HG02763 (cell line): ENCODE results near the gene TRAIP.

Experiments
- ATAC-seq: cut with Tn5 transposase; IDR thresholded peaks from one replicate; pipeline ENCODE4 v1.9.1; 2021; ENCODE audit warnings: mild to moderate bottlenecking, moderate library complexity; ENCODE audit not compliant: unreplicated experiment

The TRAIP gene

DNA sequence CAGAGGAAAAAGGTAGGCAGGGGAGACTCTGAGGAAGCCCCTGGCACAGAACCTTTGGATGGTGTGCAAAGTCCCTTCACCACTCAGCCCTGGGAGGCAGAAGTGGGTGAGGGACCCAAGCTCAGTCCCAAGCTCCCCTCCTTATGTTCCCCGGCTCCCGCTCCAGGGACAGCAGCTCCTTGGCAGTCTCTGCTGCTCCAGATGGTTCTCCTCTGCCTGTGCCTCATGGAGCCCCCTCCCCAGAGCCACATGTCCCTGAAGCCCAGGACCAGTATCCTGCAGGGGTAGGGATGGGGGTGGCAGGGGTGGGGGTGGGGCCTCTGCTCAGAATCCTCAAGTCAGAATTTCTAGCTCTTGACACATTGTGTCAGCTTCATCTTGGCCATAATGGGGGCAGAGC, 21.4 kb upstream of the TRAIP start:
- no peak for ATAC-seq

DNA sequence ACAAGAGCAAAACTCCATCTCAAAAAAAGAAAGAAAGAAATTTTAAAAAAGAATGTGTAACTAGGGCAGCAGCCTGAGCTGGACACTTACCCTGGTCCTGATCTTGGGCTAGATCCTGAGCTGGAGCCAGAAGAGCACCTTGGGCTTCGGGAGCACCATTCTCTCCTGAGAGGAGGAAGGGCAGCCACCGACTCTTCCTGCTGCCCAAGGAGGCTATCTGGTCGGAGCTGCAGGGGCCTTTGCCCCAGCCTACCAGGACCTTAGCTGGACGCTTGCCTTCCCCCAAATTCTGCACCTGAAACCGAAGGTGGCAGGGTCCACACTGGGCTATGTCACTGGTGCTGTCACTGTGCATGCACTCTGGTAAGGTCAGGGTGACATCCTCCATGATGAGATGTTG, 20.2 kb upstream of the TRAIP start:
- no peak for ATAC-seq

DNA sequence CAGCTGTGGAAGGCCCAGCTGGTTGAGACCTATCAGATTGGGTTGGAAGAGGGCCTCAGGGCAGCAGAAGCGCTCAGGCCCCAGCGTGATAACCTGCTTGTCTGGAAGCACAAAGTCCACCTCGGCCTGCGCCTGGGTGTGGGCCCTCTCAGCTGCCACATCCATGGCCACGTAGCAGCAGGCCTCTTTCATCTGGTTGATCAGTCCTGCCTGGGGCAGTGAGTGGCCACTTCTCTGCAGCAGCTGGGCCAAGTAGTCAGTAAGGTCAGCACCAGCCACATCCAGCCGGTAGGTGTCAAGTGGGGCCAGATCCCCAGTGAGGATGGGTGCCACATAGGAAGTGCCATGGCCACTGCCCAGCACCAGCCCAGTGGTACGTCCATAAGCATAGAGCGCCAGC, 17.3 kb upstream of the TRAIP start:
- ATAC-seq: no peak

DNA sequence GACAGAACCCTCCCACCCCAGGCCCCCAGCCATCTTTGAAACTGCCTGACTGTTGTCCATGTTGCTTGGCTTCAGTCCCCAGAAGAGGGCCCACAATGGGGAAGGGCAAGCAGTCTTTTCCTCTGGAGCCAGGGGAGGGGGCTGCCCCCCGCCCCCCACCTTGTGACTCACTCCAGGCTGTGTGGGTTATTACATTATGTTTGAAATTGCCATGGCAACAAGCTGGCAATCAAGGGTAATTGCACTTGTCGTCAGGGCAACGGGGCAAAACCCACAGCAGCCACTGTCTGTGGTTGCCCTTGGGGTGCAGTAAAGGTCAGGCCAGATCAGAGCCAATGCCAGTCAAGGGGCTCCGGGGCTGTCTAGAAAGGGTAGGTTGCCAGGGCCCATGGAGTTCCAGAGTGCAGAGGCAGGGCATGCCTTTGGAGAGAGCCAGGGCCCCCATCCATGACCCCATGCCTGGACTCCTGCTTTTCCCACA, 16.5 kb upstream of the TRAIP start:
- no peak for ATAC-seq

DNA sequence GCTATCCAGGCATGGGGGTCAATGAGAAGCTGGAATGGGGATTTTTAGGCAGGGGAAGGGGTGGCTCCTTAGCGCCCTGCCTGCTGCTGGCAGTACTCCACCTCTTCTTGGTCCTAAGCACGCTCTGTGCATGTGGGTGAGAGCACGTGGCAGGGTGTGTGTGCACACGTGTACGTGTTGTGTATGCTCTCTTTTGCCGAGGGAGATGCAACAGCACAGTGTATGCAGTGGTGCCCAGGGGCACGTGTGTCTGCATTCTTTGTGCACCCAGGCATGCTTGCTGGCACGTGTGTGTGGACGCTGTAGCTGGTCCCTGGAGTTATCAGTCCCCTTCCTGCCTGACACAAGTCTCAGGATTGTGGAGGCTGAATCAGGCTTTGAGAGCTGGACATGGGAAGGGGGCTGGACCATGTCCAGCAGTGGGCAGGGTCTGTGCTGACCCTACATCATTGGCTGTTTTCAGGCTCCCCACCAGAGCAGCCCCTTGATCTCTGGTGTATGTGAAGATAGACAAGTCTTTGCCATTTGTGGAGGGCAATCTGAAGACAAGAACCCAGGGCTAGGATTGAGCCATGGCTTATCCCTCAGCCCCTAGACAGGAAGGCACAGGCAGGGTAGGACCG, 15.3 kb upstream of the TRAIP start:
- no peak for ATAC-seq

DNA sequence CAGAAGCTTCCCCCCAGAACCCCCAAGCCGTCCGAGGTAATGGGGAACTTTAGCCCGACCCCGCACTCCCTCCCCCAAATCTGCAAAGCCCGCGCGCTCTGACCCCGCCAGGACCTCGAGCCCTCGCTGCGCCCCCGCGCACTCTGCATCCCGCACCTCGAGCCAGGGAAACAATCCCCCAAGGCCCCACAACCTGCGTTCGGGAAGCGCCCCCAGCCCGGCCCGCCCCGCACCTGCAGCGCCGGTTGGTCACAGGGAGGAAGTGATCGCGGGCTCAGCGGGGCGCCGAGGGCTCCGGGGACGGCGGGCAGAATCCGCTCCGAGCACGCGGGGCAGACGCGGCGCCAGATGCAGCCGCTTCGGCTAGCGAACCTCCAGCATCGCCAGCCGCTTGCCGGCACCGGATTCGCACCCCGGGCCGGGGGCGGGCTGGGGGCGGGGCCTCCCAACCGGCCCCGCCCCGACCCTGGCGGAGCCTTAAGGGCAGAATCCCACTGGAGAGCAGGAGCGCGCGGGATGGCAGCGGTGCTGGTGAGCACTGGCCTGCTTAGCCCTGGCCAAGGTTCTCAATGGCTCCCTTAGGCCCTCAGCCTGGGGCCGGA, 13.3 kb upstream of the TRAIP start, which contains the start of gene CAMKV:
TSS of gene CAMKV (minus strand) at position 382 of the 602 bp plus-strand sequence. CDS start 7,518 bp downstream, outside the sequence.
- ATAC-seq: no peak

DNA sequence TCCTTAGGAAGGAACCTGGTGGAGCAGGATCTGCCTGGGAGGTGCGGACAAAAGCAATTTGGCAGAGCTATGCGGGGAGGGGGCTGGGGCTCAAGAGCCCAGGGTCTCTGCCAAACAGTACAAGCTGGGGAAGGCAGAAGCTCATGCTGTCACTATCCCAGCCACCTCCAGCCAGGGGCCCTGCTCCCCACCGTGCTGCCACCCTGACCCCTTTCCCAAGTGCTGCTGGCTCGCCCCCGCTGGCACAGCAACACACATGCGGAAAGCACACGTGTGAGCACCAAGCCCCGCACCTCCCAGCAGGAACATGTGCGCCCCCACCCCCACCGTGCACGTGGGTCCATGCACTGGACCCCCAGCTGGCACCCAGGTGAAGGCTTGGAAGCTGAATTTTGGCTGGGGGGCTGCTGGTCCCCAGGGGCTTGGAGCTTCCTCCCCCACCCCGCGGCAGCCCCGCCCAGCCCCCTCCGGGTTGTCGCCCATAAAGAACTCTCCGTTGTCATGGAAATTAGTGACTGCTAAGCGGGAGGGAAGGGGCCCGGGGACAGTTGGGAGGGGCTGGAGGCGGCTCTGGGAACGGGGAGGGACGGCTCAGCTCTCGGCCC, 12.6 kb upstream of the TRAIP start:
- no peak for ATAC-seq

DNA sequence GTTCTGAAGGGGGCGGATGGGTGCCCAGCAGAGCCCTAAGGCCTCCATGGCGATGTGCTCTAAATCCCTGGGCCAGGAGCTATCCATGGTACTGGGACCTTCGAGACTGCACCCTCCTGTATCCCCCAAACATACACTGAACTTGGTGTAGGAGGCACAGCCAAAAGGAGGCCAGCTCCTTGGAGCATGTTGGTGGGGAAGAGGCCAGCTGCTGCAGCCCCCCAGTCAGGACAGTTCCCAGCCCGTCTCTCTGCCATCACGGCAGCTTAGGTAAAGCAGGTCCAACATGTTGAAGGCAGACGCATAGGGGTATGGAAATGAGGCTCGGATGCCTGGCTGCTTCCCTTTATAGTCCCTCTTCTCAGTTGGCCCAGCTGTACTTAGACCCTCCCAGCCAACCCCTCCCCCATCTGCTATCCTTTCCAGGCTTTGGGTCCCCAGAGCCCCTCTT, 11.5 kb upstream of the TRAIP start:
- ATAC-seq: no peak

DNA sequence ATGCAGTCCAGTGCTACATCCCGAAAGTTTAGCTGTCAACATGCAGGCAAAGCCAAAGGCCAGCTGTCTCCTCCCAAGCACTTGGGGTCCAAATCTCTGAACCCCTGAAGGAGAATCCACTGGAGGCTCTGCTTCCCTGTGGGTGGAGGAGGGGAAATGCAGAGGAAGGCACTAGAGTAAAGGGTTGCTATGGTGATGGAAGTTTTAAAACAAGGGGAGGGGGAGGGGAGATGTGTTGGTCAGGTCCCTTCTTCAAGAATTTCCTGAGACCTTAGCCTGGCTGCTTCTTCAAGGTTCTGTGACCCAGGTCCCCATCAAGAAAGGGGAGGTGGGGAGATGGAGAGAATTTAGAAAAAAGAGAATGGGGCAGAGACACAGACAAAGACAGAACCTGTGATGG, 11.0 kb upstream of the TRAIP start:
- ATAC-seq: no peak

DNA sequence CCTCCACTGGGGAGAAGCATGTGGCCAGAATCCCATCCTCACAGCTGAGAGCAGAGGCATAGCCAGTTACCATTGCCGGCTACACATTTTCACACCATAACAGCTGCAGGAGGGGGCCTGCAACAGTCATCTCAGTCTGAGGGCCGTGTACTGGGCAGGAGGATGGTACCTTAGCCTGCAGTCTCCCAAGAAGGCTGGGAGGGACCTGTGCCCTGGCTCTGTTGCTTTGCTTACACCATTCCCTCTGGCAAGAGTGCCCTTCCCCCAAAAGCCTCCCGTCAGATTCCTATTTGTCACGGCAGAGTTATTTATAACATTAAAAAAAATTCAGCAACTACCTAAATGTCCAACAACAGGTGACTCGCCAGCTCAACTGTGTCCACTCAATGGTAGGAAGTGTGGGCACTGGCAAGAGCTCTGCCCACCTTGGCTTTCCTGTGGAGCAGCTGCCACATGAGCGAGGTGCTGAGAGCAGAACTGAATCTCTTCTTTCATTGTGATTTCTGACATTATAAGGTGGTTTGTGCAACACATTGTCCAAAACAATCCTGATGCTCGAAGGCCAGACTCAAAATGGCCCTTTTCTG, 8.9 kb upstream of the TRAIP start:
- ATAC-seq: no peak

DNA sequence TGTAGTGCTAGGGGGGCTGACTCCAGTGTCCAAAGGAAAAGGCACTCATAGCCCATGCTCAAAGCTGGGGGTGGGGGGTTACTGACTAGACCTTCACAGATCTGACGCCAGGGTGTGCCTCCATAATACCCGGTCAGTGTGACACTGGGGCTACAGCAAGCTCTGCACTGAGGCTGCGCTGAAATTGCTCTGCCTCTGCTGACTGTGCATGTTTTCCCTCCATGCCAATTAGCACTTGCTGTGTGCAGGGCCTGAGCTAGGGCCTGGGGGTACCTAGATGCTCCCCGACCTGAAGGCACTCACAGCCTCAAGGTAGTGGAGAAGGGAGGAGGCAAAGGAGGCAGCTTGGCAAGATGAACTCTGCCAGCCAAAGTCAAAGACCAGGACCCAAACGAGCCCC, 8.1 kb upstream of the TRAIP start:
- ATAC-seq: no peak

DNA sequence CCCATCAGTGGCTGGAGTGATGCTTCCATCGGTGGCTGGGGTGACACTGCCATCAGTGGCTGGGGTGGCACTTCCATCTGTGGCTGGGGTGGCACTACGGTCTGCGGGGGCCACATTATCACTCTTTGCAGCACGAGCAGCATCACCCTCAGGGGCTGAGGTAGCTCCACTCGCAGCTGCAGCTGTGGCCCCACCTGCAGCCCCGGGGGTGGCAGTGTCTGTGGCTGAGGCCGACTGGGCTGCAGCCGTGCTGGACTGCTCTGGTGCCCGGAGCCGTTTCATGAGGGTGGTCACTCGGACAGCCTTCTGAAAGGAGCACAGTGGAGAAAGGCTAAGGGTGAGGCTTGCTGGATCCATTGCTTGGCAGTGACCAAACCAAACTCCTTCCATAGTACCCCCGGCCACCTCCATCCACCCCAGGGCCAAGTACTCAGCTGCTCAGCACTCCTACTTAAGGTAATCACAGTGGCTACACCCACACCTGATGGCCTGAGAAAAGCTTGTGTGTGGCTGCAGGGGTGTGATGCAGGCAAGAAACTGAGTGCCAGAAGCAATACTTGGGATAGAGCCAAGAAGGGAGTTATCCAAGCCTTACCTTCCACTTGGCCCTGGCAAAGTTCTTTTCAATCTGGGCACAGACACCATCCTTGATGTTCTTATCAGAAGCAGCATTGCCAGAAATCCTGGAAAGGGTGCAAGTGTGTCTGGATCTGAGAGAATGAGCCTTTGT, 3.4 kb upstream of the TRAIP start:
- ATAC-seq: no peak

DNA sequence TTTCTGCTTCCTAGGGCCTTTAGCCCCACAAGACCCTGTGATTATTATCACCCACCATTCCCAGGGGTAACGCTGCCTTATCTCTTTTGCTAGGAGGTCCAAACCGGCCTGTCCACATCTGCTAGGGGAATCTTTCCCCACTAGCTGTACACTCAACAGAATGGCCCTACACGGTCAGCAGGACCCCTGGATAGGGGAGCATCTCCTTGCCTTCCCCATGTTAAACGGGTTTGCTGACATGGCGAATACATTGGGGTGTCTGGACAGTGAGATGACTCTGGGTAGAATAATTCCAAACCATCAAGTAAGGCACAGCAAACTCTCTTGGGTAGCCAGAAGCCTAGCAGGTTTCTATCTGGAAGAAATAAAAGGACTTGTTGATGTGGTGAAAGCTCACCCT, 702 bp downstream of the TRAIP start:
- no peak for ATAC-seq

DNA sequence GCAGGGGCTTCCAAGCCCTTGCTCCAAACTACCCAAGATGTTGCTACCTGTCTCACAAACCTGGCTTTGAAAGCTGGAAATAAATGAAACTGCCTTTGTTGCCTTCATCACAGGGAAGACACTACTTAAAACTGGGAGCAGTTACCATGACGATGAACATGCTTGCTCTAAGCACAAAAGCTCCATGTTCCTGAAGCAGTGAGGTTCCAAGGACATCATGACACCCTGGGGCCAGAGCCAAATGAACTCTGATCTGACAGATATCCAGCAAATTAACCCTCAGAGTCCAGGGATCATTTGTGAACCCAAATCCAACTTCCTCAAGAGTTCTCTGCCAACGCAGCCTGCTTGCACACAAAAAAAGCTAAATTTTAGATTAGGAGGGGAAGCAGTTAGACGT, 10.7 kb downstream of the TRAIP start:
- ATAC-seq: no peak

DNA sequence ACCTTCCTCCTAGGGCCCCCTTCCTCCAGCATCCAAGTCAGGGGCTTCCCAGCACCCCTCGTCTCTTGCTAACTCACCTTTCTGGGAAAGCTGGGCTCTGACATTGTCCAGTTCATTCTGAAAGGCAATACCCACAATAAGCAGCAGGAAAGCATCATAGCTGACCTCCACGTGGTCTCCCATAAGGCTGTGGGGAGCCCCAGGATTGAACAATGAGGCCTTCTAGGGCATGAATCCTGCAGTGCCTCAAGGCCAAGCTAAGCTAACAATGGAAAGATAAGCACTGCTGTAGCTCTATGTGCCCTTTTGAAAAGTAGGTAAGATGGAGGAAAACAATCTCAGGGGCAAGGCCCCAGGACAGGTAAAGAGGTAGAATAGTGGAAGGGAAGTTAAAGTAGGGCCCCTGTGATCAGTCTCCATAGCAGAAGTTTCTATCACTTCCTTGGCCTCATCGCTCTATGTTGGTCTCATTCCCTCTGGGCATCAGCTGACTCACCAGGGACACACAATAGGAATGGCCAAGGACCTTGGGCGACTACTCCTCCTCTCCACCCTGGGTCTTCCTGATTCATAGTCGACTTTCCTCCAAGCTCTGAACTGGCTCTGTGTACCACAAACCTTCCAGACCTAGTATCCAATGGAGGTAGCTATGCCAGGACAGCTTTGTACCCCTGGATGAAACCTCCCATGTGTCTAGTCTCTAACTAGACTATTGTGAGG, 11.7 kb downstream of the TRAIP start:
- no peak for ATAC-seq

DNA sequence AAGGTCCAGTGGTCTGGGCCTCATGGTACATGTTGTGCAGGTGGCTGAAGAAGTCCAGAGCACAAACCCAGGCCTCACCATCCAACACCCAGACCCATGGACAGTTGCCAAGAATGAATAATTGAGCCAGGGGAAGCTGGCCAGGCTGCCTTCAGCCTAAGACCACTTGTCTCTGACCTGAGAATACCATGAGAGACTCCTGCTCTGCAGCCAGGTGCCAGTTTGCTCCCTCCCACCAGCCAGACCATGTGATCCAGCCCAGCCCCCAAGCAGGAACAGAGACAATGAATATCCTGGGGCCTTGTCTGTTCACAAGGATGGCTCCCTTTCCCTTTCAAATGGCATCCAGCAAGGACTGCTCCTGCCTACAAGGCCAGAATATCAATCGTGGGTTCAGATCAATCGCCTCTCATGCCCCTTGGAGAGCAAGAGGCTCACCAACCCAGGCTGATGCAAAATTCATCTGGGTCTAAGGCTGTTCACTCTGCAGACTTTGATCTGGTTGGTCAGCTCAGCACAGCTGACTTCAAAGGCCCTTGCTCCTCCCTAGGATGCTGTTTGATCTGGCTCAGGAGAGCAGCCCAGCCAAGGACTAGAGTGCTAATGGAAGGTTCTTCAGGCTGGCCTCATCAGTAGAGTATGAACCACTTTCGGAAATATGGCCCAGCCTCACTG, 13.4 kb downstream of the TRAIP start:
- no peak for ATAC-seq

DNA sequence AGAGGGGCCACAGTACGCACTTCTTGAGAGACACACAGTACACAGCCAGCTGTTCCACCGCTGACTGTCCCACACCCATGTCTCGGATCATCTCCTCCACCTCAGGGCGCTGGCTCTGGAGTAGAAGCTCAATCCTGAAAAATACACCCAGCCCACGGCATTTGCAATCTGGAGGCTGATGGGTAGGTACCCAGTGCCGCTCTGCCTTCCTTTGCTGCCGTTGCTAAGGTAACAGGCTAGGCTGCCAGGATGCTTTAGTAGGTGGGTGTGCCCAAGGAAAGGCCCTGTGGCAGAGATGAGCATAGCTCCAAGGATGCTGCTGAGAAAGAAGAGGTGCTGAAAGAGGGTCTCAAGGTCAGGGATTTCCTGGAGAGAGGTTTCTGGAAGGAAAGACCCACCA, 14.6 kb downstream of the TRAIP start:
- ATAC-seq: no peak

DNA sequence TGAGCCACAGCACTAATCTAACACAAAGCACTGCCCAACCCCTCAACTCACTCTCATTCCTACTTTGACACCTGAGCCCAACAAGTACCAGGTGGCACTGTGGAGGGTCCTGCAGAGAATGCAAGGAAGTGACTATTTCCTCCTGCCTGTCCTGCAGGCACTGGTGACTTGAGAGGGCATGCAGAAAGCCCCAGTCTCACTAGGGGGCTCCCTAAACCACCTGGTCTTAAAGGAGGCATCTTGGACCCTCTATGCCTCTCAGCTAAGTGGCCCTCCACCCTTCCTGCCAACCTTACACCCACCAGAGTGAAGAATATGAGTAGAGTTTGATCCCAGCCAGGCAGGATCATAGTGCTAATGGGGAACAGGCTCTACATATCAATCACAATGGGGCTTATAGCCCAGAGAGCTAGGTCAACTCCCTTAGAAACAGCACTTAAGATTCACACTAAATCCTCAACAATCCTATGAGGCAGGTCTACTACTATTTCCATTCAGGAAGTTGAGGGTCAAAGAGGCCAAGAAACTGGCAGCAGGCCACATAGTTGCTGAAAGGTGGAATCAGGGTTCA, 15.2 kb downstream of the TRAIP start:
- no peak for ATAC-seq

DNA sequence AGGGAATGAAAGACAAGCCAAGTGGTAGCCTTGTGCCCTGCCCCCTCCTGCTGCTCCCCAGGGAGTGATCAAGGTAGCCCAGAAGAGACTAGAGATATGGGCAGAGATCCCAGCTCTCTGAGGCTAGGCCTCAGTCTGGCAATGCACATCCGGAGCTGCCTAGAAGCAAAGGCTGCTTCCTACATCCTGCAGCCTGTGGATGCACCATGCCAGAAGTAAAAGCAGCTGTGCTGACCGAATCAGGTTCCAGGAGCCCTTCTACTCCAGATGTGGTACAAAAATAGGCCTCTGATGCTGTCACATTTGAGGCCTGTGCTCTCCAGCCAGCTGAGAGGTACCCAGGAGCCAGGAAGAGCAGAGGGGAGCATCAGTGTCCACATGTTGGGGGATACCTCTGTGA, 16.0 kb downstream of the TRAIP start:
- no peak for ATAC-seq
